Cardiac muscle cell (in vitro differentiated cells and primary cell): ENCODE measurements around the gene ARFRP1. TPM values are rescaled to one million over a fixed set of nuclear protein-coding genes. Genes with fewer than 3 reads are reported as not detected.
A peak's percentile ranks its signal among the peaks of the same experiment; 100 is the strongest.

ENCODE experiments used
- DNase-seq, 2 donors: peaks; one replicate each; pipeline versions ENCODE4 v3.0.0 to v3.0.0-alpha.2; 2010 to 2017; ENCODE audit warnings: low read depth in 1 of 2, low spot score in 1 of 2
- H3K27ac ChIP-seq: fragments of 200-600 bp; sonication (generic); 2 replicates; pipeline ENCODE4 v1.5.1; 2016
- H3K27me3 ChIP-seq: fragments of 200-600 bp; sonication (generic); 2 replicates; pipeline ENCODE4 v1.6.0; 2016; ENCODE audit warnings: control low read depth
- H3K36me3 ChIP-seq: fragments of 200-600 bp; sonication (generic); 2 replicates; pipeline ENCODE4 v1.5.1; 2016; ENCODE audit warnings: control low read depth
- H3K4me1 ChIP-seq: fragments of 200-600 bp; sonication (generic); 2 replicates; pipeline ENCODE4 v1.8.1; 2017; ENCODE audit warnings: low read depth, mild to moderate bottlenecking, mixed run types
- H3K4me3 ChIP-seq: fragments of 200-600 bp; sonication (generic); 2 replicates; pipeline ENCODE4 v1.5.1; 2016; ENCODE audit warnings: mild to moderate bottlenecking
- H3K9me3 ChIP-seq: fragments of 200-600 bp; sonication (generic); 2 replicates; pipeline ENCODE4 v1.5.1; 2017; ENCODE audit warnings: low read depth, mild to moderate bottlenecking, control low read depth
- CTCF ChIP-seq: IDR thresholded peaks from 2 replicates; pipeline ENCODE4 v1.5.1; 2012; ENCODE audit warnings: low read depth, mild to moderate bottlenecking, low read length
- polyA plus RNA-seq: library from polyadenylated mRNA; unstranded; fragments of >200 nt; fragmentation: Nextera tagmentation; extraction: Ambion mirVana; gene quantifications from 2 replicates; pipeline ENCODE4 v1.2.1, GENCODE V29; 2016
- total RNA-seq: library from RNA; depleted of rRNA; stranded (reverse); fragments of >200 nt; gene quantifications from 2 replicates; pipeline ENCODE4 v1.2.3, GENCODE V29; 2016

The ARFRP1 gene
- 46.1 and 61.3 TPM in 2 replicates for total RNA-seq
- polyA plus RNA-seq, result 75.0 and 85.1 TPM in 2 replicates

- peak within 1 kb of the TSS; percentile 87 for H3K4me3 ChIP-seq
- DNase-seq, result peak; percentile 88 to 95
- no peaks in the 10 kb centered on the region for H3K27me3 ChIP-seq
- H3K9me3 ChIP-seq, result no peaks in the 10 kb centered on the region
- peaks cover 12% of the 10 kb centered on the region for H3K4me1 ChIP-seq
- peak within 1 kb of the TSS; percentile 91 for H3K27ac ChIP-seq
- H3K36me3 ChIP-seq, result peaks cover 32% of the 10 kb centered on the region
- TF ChIP-seq CTCF, result no peak
Measured at GRCh38 chr20:63707558-63708300, at the start of gene ARFRP1, which contains the start of gene ZGPAT. Gene ARFRP1, minus strand, starts transcription at chr20:63707976. Its CDS starts 885 bp downstream, at chr20:63707091. Gene ZGPAT, plus strand, starts transcription at chr20:63708039. Its CDS starts 542 bp downstream, at chr20:63708581.

GRCh38 chr20:63756648-63756991, 48.8 kb upstream of the ARFRP1 start:
- no peaks in the 10 kb centered on the region for H3K36me3 ChIP-seq
- no peak overlapping the region for H3K27ac ChIP-seq
- no peaks in the 10 kb centered on the region for H3K9me3 ChIP-seq
- peaks cover 4% of the 10 kb centered on the region for H3K4me1 ChIP-seq
- DNase-seq, result no peak
- no peaks in the 10 kb centered on the region for H3K27me3 ChIP-seq
- H3K4me3 ChIP-seq, result no peak overlapping the region
- TF ChIP-seq CTCF, result no peak

- Histone ChIP-seq H3K27ac (no peak overlapping the region), H3K4me3 (no peak overlapping the region), H3K9me3 (no peaks in the 10 kb centered on the region), H3K27me3 (no peaks in the 10 kb centered on the region), H3K36me3 (no peaks in the 10 kb centered on the region), H3K4me1 (peaks cover 4% of the 10 kb centered on the region)
- TF ChIP-seq CTCF, result no peak
- DNase-seq, result no peak
Measured at GRCh38 chr20:63755933-63756647, 48.3 kb upstream of the ARFRP1 start.

GRCh38 chr20:63754008-63754407, 46.2 kb upstream of the ARFRP1 start:
- peak overlapping the region; percentile 69 for H3K27ac ChIP-seq
- peak in 1 of 2 donors; percentile 66 for DNase-seq

GRCh38 chr20:63753381-63753780, 45.6 kb upstream of the ARFRP1 start:
- H3K9me3 ChIP-seq, result no peaks in the 10 kb centered on the region
- TF ChIP-seq CTCF, result no peak
- no peaks in the 10 kb centered on the region for H3K27me3 ChIP-seq
- peaks cover 5% of the 10 kb centered on the region for H3K36me3 ChIP-seq
- H3K27ac ChIP-seq, result peak overlapping the region; percentile 69
- DNase-seq, result no peak
- H3K4me3 ChIP-seq, result no peak overlapping the region
- peaks cover 4% of the 10 kb centered on the region for H3K4me1 ChIP-seq

More at GRCh38 chr20:63754008-63754407, 46.2 kb upstream of the ARFRP1 start:
- Histone ChIP-seq H3K4me3 (no peak overlapping the region), H3K4me1 (peaks cover 4% of the 10 kb centered on the region), H3K27me3 (no peaks in the 10 kb centered on the region), H3K9me3 (no peaks in the 10 kb centered on the region), H3K36me3 (peaks cover 5% of the 10 kb centered on the region)
- TF ChIP-seq CTCF, result no peak
